GM18519 (cell line): ENCODE measurements around the gene ZNF484.

Source experiments
- ATAC-seq: cut with Tn5 transposase; IDR thresholded peaks from one replicate; pipeline ENCODE4 v1.9.1; 2021; ENCODE audit warnings: mild to moderate bottlenecking, moderate library complexity; ENCODE audit not compliant: unreplicated experiment, low FRiP score

ZNF484 gene

GRCh38 chr9:92795598-92796336, 82.1 kb downstream of the ZNF484 start:
- no peak for ATAC-seq
